GM18519 (cell line): ENCODE results near the gene MRTFA.
"Not testable (repeated sequence)": the region's sequence is repeated elsewhere in the genome, so short reads cannot be mapped to it uniquely, and the experiment has no call there.

Experiments
- ATAC-seq: cut with Tn5 transposase; IDR thresholded peaks from one replicate; pipeline ENCODE4 v1.9.1; 2021; ENCODE audit warnings: mild to moderate bottlenecking, moderate library complexity; ENCODE audit not compliant: unreplicated experiment, low FRiP score

MRTFA gene

DNA sequence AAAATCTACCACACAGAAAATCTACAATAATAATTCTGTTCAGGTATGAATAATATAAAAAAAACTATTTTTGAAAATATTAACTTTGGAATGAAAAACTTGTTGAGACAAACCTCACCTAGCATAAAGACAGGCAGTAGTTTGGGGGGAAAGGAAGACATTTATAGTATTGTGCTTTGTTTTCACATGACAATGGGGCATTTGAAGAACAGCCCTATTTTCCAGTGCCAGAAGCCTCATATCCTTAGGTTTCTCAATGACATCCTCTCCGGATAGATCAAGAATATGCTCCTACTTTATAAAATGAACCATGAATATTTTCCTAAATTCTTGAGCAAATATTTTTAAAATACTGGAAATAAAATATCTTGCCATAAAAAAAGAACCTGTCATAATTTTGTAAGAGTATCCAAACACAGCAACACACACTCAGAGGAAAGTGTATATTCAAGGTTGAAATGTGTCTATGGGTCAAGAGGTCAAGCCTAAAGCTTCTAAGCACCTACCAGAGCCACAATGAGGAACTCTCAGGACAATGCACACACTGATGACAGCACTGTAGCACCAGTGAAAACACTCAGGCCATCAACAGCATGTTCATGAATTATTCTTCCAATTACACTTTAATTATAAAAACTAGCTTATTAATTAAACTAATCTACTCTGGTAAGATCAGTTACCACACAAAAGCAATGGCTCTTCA, 68.7 kb downstream of the MRTFA start:
- ATAC-seq = no peak

DNA sequence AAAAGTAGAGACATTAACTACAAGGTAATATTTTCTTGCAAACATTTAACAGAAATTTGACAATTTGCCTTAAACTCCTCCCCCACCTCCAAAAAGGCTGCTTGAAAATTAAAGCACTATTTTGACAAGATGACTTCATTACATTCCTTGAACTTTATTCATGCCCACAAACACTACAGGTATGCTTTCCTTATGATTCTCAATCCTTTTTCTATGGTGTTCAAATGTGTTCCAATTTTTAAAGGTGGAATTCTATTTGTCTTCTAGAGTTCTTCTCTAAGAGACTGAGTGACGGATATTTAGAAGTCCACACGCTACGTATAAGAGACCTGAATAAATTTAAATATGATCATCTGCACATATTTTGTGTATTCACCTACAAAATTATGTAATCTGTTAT, 69.4 kb downstream of the MRTFA start:
- no peak for ATAC-seq

DNA sequence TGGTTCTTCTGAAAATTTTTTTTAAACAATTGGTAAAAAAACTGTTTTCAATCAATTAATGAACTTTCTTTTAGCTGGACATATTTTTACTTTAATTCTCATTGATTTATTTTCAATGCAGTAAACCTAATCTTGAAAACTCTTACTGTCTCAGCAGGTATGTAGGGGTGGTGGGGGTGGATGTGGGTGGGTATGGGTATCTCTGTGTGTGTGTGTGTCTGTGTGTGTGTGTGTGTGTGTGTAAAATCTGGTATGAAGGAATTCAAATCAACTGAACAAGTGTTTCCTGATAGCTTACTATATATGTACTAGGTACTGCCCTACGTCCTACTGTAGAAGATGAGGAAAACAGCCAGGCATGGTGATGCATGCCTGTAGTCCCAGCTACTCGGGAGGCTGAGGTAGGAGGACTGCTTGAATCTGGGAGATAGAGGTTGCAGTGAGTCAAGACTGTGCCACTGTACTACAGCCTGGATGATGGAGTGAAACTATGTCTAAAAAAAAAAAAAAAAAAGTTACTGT, 75.5 kb downstream of the MRTFA start:
- ATAC-seq = no peak

DNA sequence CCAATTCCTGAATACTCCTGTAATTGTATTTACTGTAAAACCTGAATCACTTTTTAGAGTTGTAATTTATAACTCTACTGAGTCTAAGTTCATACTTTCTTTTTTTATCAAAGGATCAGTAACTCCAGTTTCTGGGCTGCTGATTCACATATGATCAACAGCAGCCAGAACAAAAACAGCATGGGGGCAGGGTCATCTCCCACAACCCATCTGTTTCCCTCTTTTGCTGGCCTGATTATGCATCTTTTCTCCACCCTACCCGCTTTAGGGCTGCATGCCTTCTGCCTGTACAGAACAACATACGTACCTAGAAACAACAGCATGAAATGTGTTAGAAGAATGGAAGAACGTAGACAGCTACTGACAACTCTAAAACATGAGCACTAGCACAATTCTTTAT, 76.0 kb downstream of the MRTFA start:
- no peak for ATAC-seq

DNA sequence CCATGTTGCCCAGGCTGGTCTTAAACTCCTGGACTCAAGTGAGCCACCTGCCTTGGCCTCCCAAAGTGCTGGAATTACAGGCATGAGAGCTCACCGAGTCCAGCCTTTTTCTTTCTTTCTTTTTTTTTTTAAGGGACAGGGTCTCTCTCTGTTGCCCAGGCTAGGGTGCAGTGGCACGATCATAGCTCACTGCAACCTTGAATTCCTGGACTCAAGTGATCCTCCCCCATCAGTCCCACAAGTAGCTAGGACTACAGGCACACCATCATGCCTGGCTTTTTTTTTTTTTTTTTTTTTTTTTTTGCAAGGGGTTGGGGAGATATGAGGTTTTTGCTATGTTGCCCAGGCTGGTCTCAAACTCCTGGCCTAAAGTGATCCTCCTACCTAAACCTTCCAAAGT, 78.5 kb downstream of the MRTFA start:
- ATAC-seq = no peak

- ATAC-seq = no peak
These were observed 79.9 kb downstream of the MRTFA start for GRCh38 chr22:40556641-40557040.

- ATAC-seq = not testable (repeated sequence)
These were observed 82.5 kb downstream of the MRTFA start for GRCh38 chr22:40554023-40554422.

DNA sequence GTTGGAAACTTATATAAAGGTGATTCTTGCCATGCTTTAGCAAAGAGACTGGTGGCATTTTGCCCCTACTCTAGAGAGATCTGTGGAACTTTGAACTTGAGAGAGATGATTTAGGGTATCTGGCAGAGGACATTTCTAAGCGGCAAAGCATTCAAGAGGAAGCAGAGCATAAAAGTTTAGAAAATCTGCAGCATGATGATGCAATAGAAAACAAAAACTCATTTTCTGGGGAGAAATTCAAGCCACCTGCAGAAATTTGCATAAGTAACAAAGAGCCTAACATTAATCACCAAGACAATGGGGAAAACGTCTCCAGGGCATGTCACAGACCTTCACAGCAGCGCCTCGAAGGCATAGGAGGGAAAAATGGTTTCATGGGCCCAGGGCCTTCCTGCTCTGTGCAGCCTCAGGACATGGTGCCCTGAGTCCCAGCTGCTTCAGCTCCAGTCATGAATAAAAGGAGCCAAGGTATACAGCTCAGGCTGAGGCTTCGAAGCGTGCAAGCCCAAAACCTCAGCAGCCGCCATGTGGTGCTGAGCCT, 83.4 kb downstream of the MRTFA start:
- no peak for ATAC-seq

GRCh38 chr22:40552070-40552469, 84.4 kb downstream of the MRTFA start:
- no peak for ATAC-seq

- ATAC-seq = no peak
These were observed 88.8 kb downstream of the MRTFA start for GRCh38 chr22:40547729-40548143.

DNA sequence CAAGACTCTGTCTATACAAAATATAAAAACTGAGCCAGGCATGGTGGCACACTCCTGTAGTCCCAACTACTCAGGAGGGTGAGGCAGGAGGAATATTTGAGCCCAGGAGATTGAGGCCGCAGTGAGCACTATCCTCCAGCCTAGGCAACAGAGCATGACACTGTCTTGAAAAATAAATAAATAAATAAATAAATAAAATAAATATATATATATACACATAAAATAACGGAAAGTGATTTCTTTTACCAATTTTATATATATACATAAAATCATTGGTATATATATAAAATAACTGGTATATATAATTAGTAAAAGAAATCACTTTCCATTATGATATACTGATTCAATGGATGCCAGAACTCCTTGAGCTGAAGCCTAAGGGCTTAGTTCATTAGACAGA, 91.8 kb downstream of the MRTFA start:
- ATAC-seq = no peak

DNA sequence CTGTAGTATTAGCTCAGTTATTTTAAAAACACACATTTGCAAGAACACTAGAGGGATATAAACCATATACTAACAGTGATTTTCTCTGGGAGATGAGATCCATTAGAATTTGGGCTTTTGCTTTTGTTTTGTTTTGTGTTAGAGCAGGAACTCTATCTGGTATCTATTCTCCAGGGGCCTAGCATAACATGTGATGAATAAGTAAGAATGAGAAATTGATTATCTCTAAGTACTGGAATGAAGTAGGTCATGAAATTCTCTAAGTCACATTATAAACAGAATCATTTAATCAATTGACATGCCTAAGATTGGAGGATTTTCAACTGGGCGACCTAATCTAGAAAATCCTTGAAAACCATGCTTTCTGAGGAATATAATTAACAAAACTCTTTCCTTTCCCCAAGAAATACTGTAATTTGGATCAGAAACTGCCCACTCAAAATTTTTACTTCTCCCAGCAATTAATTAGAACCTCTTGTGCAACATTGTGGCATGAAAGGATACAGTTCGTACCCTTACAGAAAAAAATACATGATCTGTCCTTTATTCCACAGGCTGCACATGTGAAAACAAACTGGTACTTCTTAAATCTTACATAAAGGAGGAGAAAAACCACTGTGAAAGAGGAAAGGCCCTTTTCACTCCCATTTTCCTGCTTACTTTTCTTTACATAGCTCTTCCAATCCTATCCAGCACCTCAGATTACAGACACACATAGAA, 93.5 kb downstream of the MRTFA start:
- no peak for ATAC-seq

DNA sequence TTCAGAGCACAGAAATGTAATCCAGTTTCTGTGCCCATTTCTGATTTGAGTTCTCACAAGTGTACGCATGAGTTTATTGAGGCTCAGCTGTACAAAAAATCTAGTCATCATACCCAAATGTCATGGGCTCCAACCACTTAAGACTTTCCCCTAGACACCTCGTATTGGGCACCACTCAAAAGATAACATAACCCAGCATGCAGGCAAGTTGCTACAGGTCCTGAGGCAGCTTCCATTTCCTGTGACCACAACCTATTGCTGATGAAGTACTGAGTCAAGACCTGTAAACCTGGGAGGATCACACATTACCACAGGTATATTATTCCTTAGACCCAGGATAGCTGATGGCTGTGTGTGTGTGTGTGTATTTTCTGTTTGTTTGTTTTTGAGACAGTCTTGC, 95.2 kb downstream of the MRTFA start:
- ATAC-seq = no peak

DNA sequence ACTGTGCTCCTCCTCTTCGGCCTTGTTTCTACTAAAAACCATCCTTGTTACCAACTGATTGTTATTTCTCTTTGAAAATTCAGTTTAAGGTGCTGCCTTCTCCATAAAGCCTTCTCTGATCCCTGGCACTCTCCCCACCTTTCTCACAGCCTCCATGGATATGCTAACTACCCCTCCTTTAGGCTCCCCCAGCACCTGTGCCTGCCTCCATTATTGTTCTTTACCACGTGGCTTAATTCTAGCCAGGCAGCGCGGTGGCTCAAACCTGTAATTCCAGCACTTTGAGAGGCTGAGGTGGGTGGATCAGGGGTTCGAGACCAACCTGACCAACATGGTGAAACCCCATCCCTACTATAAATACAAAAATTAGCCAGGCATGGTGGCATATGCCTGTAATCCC, 96.3 kb downstream of the MRTFA start:
- no peak for ATAC-seq

DNA sequence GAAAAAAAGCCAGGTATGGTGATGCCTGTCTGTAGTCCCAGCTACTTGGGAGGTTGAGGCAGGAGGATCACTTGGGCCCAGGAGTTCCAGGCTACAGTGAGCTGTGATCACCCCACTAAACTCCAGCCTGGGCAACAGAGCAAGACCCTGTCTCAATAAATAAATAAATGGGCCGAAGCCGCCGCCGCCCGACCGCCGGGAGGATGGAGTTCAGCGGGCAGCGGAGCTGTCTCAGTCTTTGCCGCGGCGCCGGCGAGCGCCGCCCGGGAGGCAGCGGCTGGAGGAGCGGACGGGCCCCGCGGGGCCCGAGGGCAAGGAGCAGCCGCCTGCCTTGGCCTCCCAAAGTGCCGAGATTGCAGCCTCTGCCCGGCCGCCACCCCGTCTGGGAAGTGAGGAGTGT, 100.4 kb downstream of the MRTFA start:
- not testable (repeated sequence) for ATAC-seq

DNA sequence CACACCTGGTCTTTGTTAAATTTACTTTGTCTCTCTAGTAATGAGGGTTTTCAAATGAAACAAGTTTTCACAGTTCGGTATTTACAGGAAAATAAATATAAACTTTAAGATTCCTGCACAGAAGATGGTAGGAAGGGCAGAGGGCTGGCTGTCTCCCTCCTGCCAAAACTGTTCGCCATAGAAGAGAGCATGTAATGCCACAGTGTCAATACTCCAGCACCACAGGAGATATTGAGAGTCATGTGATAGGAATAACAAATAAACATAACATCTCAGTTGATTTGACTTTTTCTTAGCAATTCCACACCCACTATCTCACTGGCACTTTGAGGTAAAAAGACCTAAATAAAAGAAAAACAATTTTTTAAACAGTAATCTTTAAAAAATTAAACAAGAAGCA, 100.9 kb downstream of the MRTFA start:
- no peak for ATAC-seq

DNA sequence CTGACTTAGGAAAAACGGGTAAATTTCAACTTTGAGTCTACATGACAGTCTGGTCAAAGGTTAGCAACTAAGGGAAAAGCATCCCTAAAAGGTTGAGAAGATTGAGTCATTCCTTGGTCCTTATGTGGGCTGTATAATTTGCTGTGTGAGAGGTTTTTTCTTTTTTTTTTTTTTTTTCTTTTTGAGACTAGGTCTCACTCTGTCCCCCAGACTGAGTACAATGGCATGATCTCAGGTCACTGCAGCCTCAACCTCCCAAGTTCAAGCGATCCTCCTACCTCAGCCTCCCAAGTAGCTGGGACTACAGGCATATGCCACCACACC, 101.4 kb downstream of the MRTFA start:
- ATAC-seq = no peak

DNA sequence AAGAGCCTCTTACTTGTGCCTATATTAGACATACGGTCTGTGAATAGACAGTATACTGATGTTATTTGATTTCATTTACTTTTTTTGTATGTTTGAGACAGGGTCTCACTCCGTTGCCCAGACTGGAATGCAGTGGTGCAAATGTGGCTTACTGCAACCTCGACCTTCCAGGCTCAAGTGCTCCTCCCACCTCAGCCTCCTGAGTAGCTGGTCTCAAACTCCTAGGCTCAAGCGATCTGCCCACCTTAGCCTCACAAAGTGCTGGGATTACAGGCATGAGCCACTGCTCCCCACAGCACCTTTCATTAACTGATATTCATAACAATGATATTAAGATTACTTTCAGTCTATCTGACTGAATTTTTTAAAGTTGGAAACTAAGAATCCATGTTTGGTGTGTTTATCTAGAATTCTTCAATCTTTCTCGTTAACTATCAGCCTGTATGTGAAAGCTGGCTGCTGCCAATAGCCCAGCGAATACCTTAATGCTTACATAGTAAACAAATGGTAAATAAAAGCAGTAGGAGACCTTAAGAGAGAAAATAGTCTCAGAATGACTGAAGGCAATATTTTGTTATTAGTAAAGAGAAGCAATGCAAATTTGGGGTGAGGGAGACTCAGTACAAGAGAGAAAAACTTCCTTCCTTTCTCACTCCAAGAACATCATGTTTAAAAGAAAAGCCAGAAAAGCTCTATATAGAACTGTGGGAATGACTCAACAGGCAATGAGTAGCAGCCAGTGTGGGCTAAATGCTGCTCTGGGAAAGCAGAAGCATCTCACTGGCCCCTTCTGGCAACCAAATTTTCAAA, 101.9 kb downstream of the MRTFA start:
- peak; percentile 40 for ATAC-seq

GRCh38 chr22:40533712-40534378, 102.7 kb downstream of the MRTFA start:
- ATAC-seq = no peak
